ENCODE measurements around the gene PDE6D. TPM values are rescaled to one million over a fixed set of nuclear protein-coding genes. Genes with fewer than 3 reads are reported as not detected.
A peak's percentile ranks its signal among the peaks of the same experiment; 100 is the strongest.

Gene PDE6D
- total and polyA plus RNA-seq, 2 of the 13 experiments (the other 11 are each of a cell fraction or from before 2014, with no cell fraction given) = 14.1 to 23.2 TPM

- TF ChIP-seq, protein P1, sequence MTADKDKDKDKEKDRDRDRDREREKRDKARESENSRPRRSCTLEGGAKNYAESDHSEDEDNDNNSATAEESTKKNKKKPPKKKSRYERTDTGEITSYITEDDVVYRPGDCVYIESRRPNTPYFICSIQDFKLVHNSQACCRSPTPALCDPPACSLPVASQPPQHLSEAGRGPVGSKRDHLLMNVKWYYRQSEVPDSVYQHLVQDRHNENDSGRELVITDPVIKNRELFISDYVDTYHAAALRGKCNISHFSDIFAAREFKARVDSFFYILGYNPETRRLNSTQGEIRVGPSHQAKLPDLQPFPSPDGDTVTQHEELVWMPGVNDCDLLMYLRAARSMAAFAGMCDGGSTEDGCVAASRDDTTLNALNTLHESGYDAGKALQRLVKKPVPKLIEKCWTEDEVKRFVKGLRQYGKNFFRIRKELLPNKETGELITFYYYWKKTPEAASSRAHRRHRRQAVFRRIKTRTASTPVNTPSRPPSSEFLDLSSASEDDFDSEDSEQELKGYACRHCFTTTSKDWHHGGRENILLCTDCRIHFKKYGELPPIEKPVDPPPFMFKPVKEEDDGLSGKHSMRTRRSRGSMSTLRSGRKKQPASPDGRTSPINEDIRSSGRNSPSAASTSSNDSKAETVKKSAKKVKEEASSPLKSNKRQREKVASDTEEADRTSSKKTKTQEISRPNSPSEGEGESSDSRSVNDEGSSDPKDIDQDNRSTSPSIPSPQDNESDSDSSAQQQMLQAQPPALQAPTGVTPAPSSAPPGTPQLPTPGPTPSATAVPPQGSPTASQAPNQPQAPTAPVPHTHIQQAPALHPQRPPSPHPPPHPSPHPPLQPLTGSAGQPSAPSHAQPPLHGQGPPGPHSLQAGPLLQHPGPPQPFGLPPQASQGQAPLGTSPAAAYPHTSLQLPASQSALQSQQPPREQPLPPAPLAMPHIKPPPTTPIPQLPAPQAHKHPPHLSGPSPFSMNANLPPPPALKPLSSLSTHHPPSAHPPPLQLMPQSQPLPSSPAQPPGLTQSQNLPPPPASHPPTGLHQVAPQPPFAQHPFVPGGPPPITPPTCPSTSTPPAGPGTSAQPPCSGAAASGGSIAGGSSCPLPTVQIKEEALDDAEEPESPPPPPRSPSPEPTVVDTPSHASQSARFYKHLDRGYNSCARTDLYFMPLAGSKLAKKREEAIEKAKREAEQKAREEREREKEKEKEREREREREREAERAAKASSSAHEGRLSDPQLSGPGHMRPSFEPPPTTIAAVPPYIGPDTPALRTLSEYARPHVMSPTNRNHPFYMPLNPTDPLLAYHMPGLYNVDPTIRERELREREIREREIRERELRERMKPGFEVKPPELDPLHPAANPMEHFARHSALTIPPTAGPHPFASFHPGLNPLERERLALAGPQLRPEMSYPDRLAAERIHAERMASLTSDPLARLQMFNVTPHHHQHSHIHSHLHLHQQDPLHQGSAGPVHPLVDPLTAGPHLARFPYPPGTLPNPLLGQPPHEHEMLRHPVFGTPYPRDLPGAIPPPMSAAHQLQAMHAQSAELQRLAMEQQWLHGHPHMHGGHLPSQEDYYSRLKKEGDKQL (CRISPR knock-in tag; IDR thresholded peaks at IDR 0.05; ENCODE audit: low read depth) = no peak
- TF ChIP-seq ZSCAN25 (CRISPR knock-in tag; IDR thresholded peaks at IDR 0.05) (no peak), ELF1 (CRISPR knock-in tag; IDR thresholded peaks at IDR 0.05) (no peak), ZNF792 (CRISPR knock-in tag; IDR thresholded peaks at IDR 0.05) (peak; percentile 35; the same call in 1 of the 2 replicates), HOXA3 (CRISPR knock-in tag; IDR thresholded peaks at IDR 0.05) (no peak), HNRNPK (IDR thresholded peaks at IDR 0.05; ENCODE audit: low read depth, low read length, poor library complexity, severe bottlenecking) (no peak), JUN (CRISPR knock-in tag; IDR thresholded peaks at IDR 0.05) (no peak), ZNF776 (CRISPR knock-in tag; IDR thresholded peaks at IDR 0.05) (no peak), SP2 (CRISPR knock-in tag; IDR thresholded peaks at IDR 0.05) (peak; percentile 34; the same call in 1 of the 2 replicates)
Observed at GRCh38 chr2:231780123-231780908, 766 bp downstream of the PDE6D start (continued).
